Suprapubic skin (tissue), 4 donors: ENCODE measurements around the gene CKS1B.

Experiments
- EP300 ChIP-seq: sonication (generic); formaldehyde crosslinking; IDR thresholded peaks from one replicate; pipeline ENCODE4 v1.6.1; 2017; ENCODE audit warnings: antibody characterized with exemption
- POLR2AphosphoS5 ChIP-seq, 3 donors: sonication (generic); formaldehyde crosslinking; IDR thresholded peaks; one replicate each; pipeline ENCODE4 v1.6.1; 2017; ENCODE audit warnings: antibody characterized with exemption in 3 of 3
- TF ChIP-seq, protein P1 (sequence below), 2 donors: fragments of 200-600 bp in 1 of 2; fragments of 450-650 bp in 1 of 2; sonication (generic) in 1 of 2; IDR thresholded peaks; one replicate each; pipeline ENCODE4 v1.5.1; 2016 to 2019; ENCODE audit warnings: antibody characterized with exemption in 2 of 2, mild to moderate bottlenecking in 1 of 2, moderate library complexity in 1 of 2

DNA sequence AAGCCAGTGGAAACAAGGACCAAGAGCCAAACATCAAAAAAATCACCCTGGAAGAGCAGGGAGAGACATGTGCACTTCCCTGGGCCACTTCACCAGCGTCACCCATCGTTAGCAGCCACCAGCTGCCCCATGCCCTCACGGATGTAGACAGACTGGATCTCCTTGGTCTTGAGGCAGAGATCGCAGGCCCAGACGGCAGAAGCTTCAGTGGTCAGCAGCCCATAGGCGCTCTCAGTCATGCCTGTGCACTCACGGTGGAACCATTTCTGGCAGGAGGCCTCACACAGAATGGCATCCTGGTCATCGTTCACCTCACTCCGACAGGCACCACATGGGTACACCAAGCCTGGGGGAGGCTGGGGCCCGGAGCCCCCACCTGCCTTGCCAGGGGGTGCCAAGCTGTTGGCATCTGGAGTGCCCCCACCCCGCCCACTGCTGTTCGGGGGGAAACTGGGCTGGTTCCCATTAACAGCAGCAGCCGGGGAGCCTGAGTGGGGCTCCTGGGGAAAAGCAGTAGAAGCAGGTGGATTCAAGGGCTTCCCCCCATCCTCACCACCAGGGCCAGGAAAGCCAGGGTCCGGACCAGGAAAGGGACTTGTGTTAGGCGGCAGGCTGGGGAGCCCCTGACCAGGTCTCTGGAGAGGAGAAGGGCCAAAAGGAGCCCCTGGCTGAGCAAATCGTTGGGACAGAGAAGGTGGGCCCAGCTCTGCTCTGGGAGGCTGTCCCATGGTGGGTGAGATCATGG, 15.6 kb upstream of the CKS1B start:
- TF ChIP-seq, protein P1, sequence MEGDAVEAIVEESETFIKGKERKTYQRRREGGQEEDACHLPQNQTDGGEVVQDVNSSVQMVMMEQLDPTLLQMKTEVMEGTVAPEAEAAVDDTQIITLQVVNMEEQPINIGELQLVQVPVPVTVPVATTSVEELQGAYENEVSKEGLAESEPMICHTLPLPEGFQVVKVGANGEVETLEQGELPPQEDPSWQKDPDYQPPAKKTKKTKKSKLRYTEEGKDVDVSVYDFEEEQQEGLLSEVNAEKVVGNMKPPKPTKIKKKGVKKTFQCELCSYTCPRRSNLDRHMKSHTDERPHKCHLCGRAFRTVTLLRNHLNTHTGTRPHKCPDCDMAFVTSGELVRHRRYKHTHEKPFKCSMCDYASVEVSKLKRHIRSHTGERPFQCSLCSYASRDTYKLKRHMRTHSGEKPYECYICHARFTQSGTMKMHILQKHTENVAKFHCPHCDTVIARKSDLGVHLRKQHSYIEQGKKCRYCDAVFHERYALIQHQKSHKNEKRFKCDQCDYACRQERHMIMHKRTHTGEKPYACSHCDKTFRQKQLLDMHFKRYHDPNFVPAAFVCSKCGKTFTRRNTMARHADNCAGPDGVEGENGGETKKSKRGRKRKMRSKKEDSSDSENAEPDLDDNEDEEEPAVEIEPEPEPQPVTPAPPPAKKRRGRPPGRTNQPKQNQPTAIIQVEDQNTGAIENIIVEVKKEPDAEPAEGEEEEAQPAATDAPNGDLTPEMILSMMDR (IDR thresholded peaks at IDR 0.05): no peak
- TF ChIP-seq POLR2AphosphoS5 (IDR thresholded peaks at IDR 0.05): no peak
- no peak for TF ChIP-seq EP300
